Keratinocyte (primary cell): Measurements from ENCODE around the gene ATP6V1E1. TPM values are rescaled to one million over a fixed set of nuclear protein-coding genes. Genes with fewer than 3 reads are reported as not detected.

ENCODE experiments used
- DNase-seq: peaks from one replicate; pipeline ENCODE4 v3.0.0-alpha.2; 2011; ENCODE audit warnings: low read depth, missing footprints, low spot score
- FAIRE-seq: peaks from 2 replicates; lab custom pipeline; 2011; peaks lifted over from hg19 to GRCh38; lab: Jason Lieb, UNC
- H2AFZ ChIP-seq: 2 replicates; pipeline ENCODE4 v1.6.0; 2012; ENCODE audit warnings: low read length, control low read depth, inconsistent platforms; ENCODE audit not compliant: control insufficient read depth
- H3K27ac ChIP-seq: 2 replicates; pipeline ENCODE4 v1.5.1; 2011; ENCODE audit warnings: low read length; ENCODE audit not compliant: control insufficient read depth, insufficient read depth
- H3K27me3 ChIP-seq: 3 replicates; pipeline ENCODE4 v1.6.0; 2011; ENCODE audit warnings: low read length; ENCODE audit not compliant: control insufficient read depth, insufficient read depth; ENCODE audit errors: extremely low read depth
- H3K36me3 ChIP-seq, 2 experiments: 2 replicates in 1 of 2; 3 replicates in 1 of 2; pipeline ENCODE4 v1.5.1; 2011; ENCODE audit warnings: low read length in 2 of 2, mild to moderate bottlenecking in 1 of 2; ENCODE audit not compliant: control insufficient read depth in 2 of 2, insufficient read depth in 2 of 2; ENCODE audit errors: extremely low read depth in 1 of 2
- H3K4me1 ChIP-seq: 3 replicates; pipeline ENCODE4 v1.5.1; 2011; ENCODE audit warnings: low read length; ENCODE audit not compliant: control insufficient read depth, insufficient read depth; ENCODE audit errors: extremely low read depth
- H3K4me2 ChIP-seq: 3 replicates; pipeline ENCODE4 v1.6.0; 2011; ENCODE audit warnings: low read depth, low read length; ENCODE audit not compliant: control insufficient read depth, insufficient read depth; ENCODE audit errors: extremely low read depth
- H3K4me3 ChIP-seq, 3 experiments: fragments of 200-600 bp in 1 of 3; sonication (generic) in 1 of 3; 2 replicates in 2 of 3; 3 replicates in 1 of 3; pipeline ENCODE4 v1.5.1; 2011 to 2016; ENCODE audit warnings: low read length in 3 of 3, mild to moderate bottlenecking in 3 of 3, control low read depth in 2 of 3, inconsistent platforms in 1 of 3, low read depth in 1 of 3, mixed read lengths in 1 of 3, mixed run types in 1 of 3, moderate library complexity in 1 of 3; ENCODE audit not compliant: control insufficient read depth in 2 of 3, insufficient read depth in 2 of 3; ENCODE audit errors: extremely low read depth in 1 of 3
- H3K79me2 ChIP-seq: 2 replicates; pipeline ENCODE4 v1.6.0; 2012; ENCODE audit warnings: low read length; ENCODE audit not compliant: control insufficient read depth, insufficient read depth
- H3K9ac ChIP-seq: 3 replicates; pipeline ENCODE4 v1.6.0; 2011; ENCODE audit warnings: low read length; ENCODE audit not compliant: control insufficient read depth, insufficient read depth; ENCODE audit errors: extremely low read depth
- H3K9me1 ChIP-seq: 3 replicates; pipeline ENCODE4 v1.6.0; 2011; ENCODE audit warnings: low read length; ENCODE audit not compliant: control insufficient read depth, insufficient read depth; ENCODE audit errors: extremely low read depth
- H3K9me3 ChIP-seq: 2 replicates; pipeline ENCODE4 v1.5.1; 2012; ENCODE audit warnings: low read depth, low read length; ENCODE audit not compliant: control insufficient read depth
- H4K20me1 ChIP-seq: 3 replicates; pipeline ENCODE4 v1.6.0; 2011; ENCODE audit warnings: low read length; ENCODE audit not compliant: control insufficient read depth, insufficient read depth; ENCODE audit errors: extremely low read depth
- EZH2 ChIP-seq: IDR thresholded peaks from one replicate; pipeline ENCODE4 v1.6.1; 2012; ENCODE audit warnings: inconsistent platforms, mild to moderate bottlenecking, low read length, moderate library complexity
- dilution Hi-C: fragments of 300-500 bp; cut with MboI; formaldehyde crosslinking; loops from one replicate; pipeline ENCODE4 v1.7.0; 2020; ENCODE audit warnings: low sequenced_read_pairs; ENCODE audit not compliant: extremely low pct_ligation_motif_present
- polyA plus RNA-seq, 5 experiments: library from polyadenylated mRNA; depleted of rRNA in 3 of 5; stranded (reverse) in 3 of 5; stranded (forward) in 1 of 5; unstranded in 1 of 5; fragments of >200 nt; gene quantifications; 1 replicate in 1 of 5; 2 replicates in 3 of 5; 3 replicates in 1 of 5; pipeline versions ENCODE4 v1.2.1 to v1.2.3, GENCODE V29; 2011 to 2012; ENCODE audit warnings: missing spikeins in 2 of 5, low read depth in 1 of 5, low replicate concordance in 1 of 5
- TF ChIP-seq, protein P1 (sequence below), 3 experiments: IDR thresholded peaks in 1 of 3; conservative IDR thresholded peaks in 1 of 3; optimal IDR thresholded peaks in 1 of 3; 2 replicates in 2 of 3; 3 replicates in 1 of 3; pipeline versions ENCODE3 to v1.5.1; 2011; ENCODE audit warnings: low read length in 3 of 3, mild to moderate bottlenecking in 3 of 3, moderate library complexity in 2 of 3, control low read depth in 1 of 3, inconsistent platforms in 1 of 3; ENCODE audit not compliant: insufficient read depth in 2 of 3; ENCODE audit errors: extremely low read depth in 1 of 3

ATP6V1E1 gene
- polyA plus RNA-seq, 1 donor (not counting 4 experiments of a cell fraction or from before 2014, with no cell fraction given) = 227 TPM

DNA sequence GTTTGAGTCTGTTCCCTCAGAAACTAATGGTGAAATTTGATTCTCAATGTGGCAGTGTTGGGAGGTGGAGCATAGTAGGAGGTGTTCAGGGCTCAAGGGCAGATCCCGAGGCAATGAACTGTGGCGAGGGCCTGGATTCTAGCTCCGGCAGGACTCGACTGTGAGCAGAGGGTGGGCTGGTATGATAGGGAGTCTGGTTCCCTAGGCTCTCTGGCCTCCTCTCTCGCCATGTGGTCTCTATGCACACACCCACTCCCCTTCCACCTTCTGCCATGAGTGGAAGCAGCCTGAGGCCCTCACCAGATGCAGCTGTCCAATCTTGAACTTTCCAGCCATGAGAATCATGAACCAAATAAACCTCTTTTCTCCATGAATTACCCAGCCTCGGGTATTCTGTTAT is 32.3 kb downstream of the ATP6V1E1 start:
- peaks cover 2% of the 10 kb centered on the region for H3K79me2 ChIP-seq
- FAIRE-seq (no peak), DNase-seq (no peak)
- H3K9me1 ChIP-seq = no peaks in the 10 kb centered on the region
- no peak for TF ChIP-seq EZH2
- TF ChIP-seq, protein P1, sequence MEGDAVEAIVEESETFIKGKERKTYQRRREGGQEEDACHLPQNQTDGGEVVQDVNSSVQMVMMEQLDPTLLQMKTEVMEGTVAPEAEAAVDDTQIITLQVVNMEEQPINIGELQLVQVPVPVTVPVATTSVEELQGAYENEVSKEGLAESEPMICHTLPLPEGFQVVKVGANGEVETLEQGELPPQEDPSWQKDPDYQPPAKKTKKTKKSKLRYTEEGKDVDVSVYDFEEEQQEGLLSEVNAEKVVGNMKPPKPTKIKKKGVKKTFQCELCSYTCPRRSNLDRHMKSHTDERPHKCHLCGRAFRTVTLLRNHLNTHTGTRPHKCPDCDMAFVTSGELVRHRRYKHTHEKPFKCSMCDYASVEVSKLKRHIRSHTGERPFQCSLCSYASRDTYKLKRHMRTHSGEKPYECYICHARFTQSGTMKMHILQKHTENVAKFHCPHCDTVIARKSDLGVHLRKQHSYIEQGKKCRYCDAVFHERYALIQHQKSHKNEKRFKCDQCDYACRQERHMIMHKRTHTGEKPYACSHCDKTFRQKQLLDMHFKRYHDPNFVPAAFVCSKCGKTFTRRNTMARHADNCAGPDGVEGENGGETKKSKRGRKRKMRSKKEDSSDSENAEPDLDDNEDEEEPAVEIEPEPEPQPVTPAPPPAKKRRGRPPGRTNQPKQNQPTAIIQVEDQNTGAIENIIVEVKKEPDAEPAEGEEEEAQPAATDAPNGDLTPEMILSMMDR (optimal IDR thresholded peaks at IDR 0.05 in 1 of 3, IDR thresholded peaks at IDR 0.05 in 1 of 3, conservative IDR thresholded peaks at IDR 0.05 in 1 of 3; ENCODE audit: extremely low read depth in 1 of 3, insufficient read depth in 2 of 3, low read length in 3 of 3) = no peak
- peaks cover 25 to 42% of the 10 kb centered on the region in 2 experiments for H3K36me3 ChIP-seq
- no peak overlapping the region for H3K9ac ChIP-seq
- no peak overlapping the region for H2AFZ ChIP-seq
- H3K4me3 ChIP-seq = no peak overlapping the region
- dilution Hi-C loops = no loop called here
- no peak overlapping the region for H3K27ac ChIP-seq
- no peak overlapping the region for H3K4me2 ChIP-seq
- no peaks in the 10 kb centered on the region for H3K4me1 ChIP-seq
- no peaks in the 10 kb centered on the region for H3K9me3 ChIP-seq
- H3K27me3 ChIP-seq = no peaks in the 10 kb centered on the region
- H4K20me1 ChIP-seq = no peaks in the 10 kb centered on the region

DNA sequence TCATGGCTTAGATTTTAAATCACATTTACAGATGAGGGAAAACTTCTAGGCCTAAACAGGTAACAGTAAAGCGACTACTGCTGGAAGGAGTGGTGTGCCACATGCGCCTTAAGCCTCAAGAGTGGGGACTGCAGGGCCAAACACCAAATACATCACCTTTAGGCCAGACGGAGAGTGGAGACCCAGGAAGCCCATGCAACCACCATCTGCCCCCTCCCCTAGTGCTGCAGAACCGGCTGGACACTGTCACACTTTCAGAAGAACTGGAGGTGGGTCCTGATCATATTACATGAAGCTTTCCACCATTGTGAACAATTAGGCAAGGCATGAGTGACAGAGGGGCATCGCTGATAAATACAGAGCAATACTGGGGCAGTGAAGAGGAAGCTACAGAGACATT is 36.3 kb downstream of the ATP6V1E1 start:
- H4K20me1 ChIP-seq = no peaks in the 10 kb centered on the region
- TF ChIP-seq, protein P1 (optimal IDR thresholded peaks at IDR 0.05 in 1 of 3, IDR thresholded peaks at IDR 0.05 in 1 of 3, conservative IDR thresholded peaks at IDR 0.05 in 1 of 3; ENCODE audit: extremely low read depth in 1 of 3, insufficient read depth in 2 of 3, low read length in 3 of 3) = no peak
- no peak for FAIRE-seq
- DNase-seq = no peak
- no peak overlapping the region for H2AFZ ChIP-seq
- no peaks in the 10 kb centered on the region for H3K4me1 ChIP-seq
- H3K36me3 ChIP-seq = peaks cover 22 to 33% of the 10 kb centered on the region in 2 experiments
- H3K9ac ChIP-seq = no peak overlapping the region
- H3K4me2 ChIP-seq = no peak overlapping the region
- no peaks in the 10 kb centered on the region for H3K79me2 ChIP-seq
- no peaks in the 10 kb centered on the region for H3K27me3 ChIP-seq
- no peak overlapping the region for H3K27ac ChIP-seq
- dilution Hi-C loops = no loop called here
- H3K4me3 ChIP-seq = no peak overlapping the region
- H3K9me3 ChIP-seq = no peaks in the 10 kb centered on the region
- H3K9me1 ChIP-seq = no peaks in the 10 kb centered on the region
